ENCODE data around the gene MYO1F.

DNA sequence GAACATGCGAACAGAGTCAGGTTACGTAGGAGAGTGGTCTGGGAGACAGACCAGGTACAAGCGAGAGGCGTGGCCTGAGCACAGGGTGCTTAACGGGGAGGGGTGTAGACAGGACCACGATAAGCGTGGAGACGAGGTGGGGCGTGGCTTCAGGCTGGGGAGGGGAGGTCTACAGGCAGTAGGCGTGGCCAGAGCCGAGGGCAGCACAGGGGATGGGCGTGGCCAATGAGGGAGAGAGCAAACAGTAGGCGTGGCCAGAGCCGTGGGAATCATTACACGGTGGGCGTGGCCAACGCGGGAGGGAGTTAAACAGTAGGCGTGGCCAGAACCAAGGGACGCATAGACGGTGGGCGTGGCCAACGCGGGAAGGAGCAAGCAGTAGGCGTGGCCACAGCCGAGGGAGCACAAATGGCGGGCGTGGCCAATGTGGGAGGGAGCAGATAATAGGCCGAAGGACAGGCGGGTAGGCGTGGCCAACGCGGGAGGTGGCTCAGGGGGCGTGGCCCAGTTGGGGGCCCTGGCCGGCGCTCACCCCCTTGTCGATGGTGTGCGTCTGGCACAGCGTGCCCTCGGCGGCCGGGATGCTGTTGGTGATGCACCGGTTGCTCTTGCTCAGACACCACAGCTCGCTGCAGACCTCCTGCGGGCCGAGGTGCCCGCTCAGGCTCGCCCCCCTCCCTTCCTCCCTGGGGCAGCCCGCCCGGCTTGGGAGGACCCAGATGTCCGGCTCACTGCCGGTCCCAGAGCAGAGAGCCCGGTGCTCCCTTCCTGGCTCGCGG lies 15.2 kb upstream of the MYO1F start:
- no peak for TF ChIP-seq CTCF (IDR thresholded peaks at IDR 0.05; ENCODE audit: low read length)
- no peak for TF ChIP-seq EZH2 (IDR thresholded peaks at IDR 0.05; ENCODE audit: borderline replicate concordance, low read length)

All from OCI-LY1 (cell line).